GM12892 (cell line): ENCODE data around the gene TIMM44.
"Not testable (repeated sequence)": the region's sequence is repeated elsewhere in the genome, so short reads cannot be mapped to it uniquely, and the experiment has no call there.

Source experiments
- DNase-seq: peaks from one replicate; pipeline ENCODE4 v3.0.0; 2011; ENCODE audit not compliant: insufficient read length
- FAIRE-seq: peaks from 2 replicates; lab custom pipeline; 2011; peaks lifted over from hg19 to GRCh38; lab: Jason Lieb, UNC
- POLR2A ChIP-seq: IDR thresholded peaks from 2 replicates; pipeline ENCODE4 v1.6.1; 2011; ENCODE audit warnings: low read depth, low read length, control low read depth
- POLR2AphosphoS5 ChIP-seq: IDR thresholded peaks from 2 replicates; pipeline ENCODE4 v1.6.1; 2011; ENCODE audit warnings: low read depth, low read length, control low read depth
- TAF1 ChIP-seq: IDR thresholded peaks from 2 replicates; pipeline ENCODE4 v1.6.1; 2011; ENCODE audit warnings: low read depth, mild to moderate bottlenecking, control low read depth, low read length, borderline replicate concordance

The TIMM44 gene

GRCh38 chr19:7897292-7897691 lies 46.2 kb downstream of the TIMM44 start:
- no peak for FAIRE-seq
- DNase-seq = no peak
- TF ChIP-seq POLR2A = no peak
- TF ChIP-seq POLR2AphosphoS5 = no peak
- no peak for TF ChIP-seq TAF1

GRCh38 chr19:7895565-7895964 lies 47.9 kb downstream of the TIMM44 start:
- FAIRE-seq (no peak), DNase-seq (no peak)
- TF ChIP-seq TAF1 = no peak
- TF ChIP-seq POLR2A = no peak
- TF ChIP-seq POLR2AphosphoS5 = no peak

- TF ChIP-seq POLR2AphosphoS5 (no peak), TAF1 (no peak), POLR2A (no peak)
- FAIRE-seq = no peak
- DNase-seq = no peak
These were observed 48.7 kb downstream of the TIMM44 start for GRCh38 chr19:7894612-7895309.

GRCh38 chr19:7893362-7894101 lies 49.9 kb downstream of the TIMM44 start:
- FAIRE-seq = not testable (repeated sequence)

GRCh38 chr19:7888826-7889217 lies 54.6 kb downstream of the TIMM44 start:
- no peak for DNase-seq
- TF ChIP-seq TAF1 = no peak
- FAIRE-seq = no peak

More at GRCh38 chr19:7893362-7894101, 49.9 kb downstream of the TIMM44 start:
- not testable (repeated sequence) for DNase-seq

- FAIRE-seq = no peak
- no peak for DNase-seq
- TF ChIP-seq POLR2A = no peak
- TF ChIP-seq POLR2AphosphoS5 = no peak
- TF ChIP-seq TAF1 = no peak
These were observed 55.2 kb downstream of the TIMM44 start, which contains the start of gene LRRC8E for GRCh38 chr19:7888145-7888825. Gene LRRC8E, plus strand, starts transcription at chr19:7888510. Its CDS starts 7,094 bp downstream, at chr19:7895604.

GRCh38 chr19:7887408-7888144 lies 55.9 kb downstream of the TIMM44 start:
- TF ChIP-seq TAF1 = no peak
- TF ChIP-seq POLR2AphosphoS5 = no peak
- TF ChIP-seq POLR2A = no peak
- FAIRE-seq (no peak), DNase-seq (no peak)

- TF ChIP-seq POLR2AphosphoS5 (no peak), POLR2A (no peak), TAF1 (no peak)
- FAIRE-seq (no peak), DNase-seq (no peak)
These were observed 57.6 kb downstream of the TIMM44 start for GRCh38 chr19:7885818-7886217.

- FAIRE-seq (no peak), DNase-seq (no peak)
- TF ChIP-seq POLR2AphosphoS5 = no peak
These were observed 59.5 kb downstream of the TIMM44 start for GRCh38 chr19:7883796-7884570.

GRCh38 chr19:7883105-7883504 lies 60.4 kb downstream of the TIMM44 start:
- no peak for FAIRE-seq

GRCh38 chr19:7881910-7882309 lies 61.6 kb downstream of the TIMM44 start:
- no peak for FAIRE-seq
- no peak for DNase-seq
- TF ChIP-seq POLR2AphosphoS5 (no peak), TAF1 (no peak), POLR2A (no peak)

More at GRCh38 chr19:7883105-7883504, 60.4 kb downstream of the TIMM44 start:
- no peak for TF ChIP-seq POLR2AphosphoS5
- TF ChIP-seq POLR2A = no peak
- no peak for DNase-seq
